HCT116 (cell line): ENCODE measurements around the gene HMCN1.

ENCODE experiments used
- EZH2 ChIP-seq: fragments of 200-600 bp; sonication (generic); IDR thresholded peaks from 2 replicates; pipeline ENCODE4 v1.6.1; 2017; ENCODE audit warnings: antibody characterized with exemption, mixed run types
- FOSL1 ChIP-seq: IDR thresholded peaks from 2 replicates; pipeline ENCODE4 v1.6.1; 2012; ENCODE audit warnings: low read depth
- MAX ChIP-seq: IDR thresholded peaks from 2 replicates; pipeline ENCODE4 v1.6.1; 2012
- POLR2A ChIP-seq: IDR thresholded peaks from 2 replicates; pipeline ENCODE4 v1.7.0; 2011; ENCODE audit warnings: borderline replicate concordance; ENCODE audit not compliant: insufficient read depth, insufficient read length; ENCODE audit errors: extremely low read depth
- POLR2AphosphoS5 ChIP-seq: IDR thresholded peaks from 2 replicates; pipeline ENCODE4 v1.6.1; 2011; ENCODE audit warnings: mild to moderate bottlenecking, low read depth, low read length, moderate library complexity
- RAD21 ChIP-seq: IDR thresholded peaks from 2 replicates; pipeline ENCODE4 v1.6.1; 2012; ENCODE audit warnings: low read depth, mild to moderate bottlenecking
- SIN3A ChIP-seq: IDR thresholded peaks from 2 replicates; pipeline ENCODE4 v1.6.1; 2012; ENCODE audit warnings: low read depth
- SP1 ChIP-seq: IDR thresholded peaks from 2 replicates; pipeline ENCODE4 v1.6.1; 2012; ENCODE audit warnings: low read depth
- SRF ChIP-seq: IDR thresholded peaks from 2 replicates; pipeline ENCODE4 v1.6.1; 2012; ENCODE audit warnings: low read depth
- TCF7L2 ChIP-seq: IDR thresholded peaks from 2 replicates; pipeline ENCODE4 v1.7.0; 2011; ENCODE audit warnings: borderline replicate concordance, inconsistent platforms; ENCODE audit not compliant: insufficient read depth, insufficient read length; ENCODE audit errors: extremely low read depth
- ZNF274 ChIP-seq: fragments of 200-500 bp; sonication (Bioruptor generic); IDR thresholded peaks from 2 replicates; pipeline ENCODE4 v1.6.1; 2014; ENCODE audit warnings: mild to moderate bottlenecking, low read depth, low read length, inconsistent platforms
- TF ChIP-seq, protein P1 (sequence below), 3 experiments: fragments of 200-600 bp in 1 of 3; sonication (generic) in 1 of 3; IDR thresholded peaks in 2 of 3; conservative IDR thresholded peaks in 1 of 3; 2 replicates each; pipeline ENCODE4 v1.5.1; 2012 to 2017; ENCODE audit warnings: low read depth in 2 of 3, low read length in 2 of 3, antibody characterized with exemption in 1 of 3, borderline replicate concordance in 1 of 3, control low read depth in 1 of 3, mild to moderate bottlenecking in 1 of 3, mixed read lengths in 1 of 3, mixed run types in 1 of 3, moderate library complexity in 1 of 3; ENCODE audit not compliant: insufficient read depth in 1 of 3
- TF ChIP-seq, protein P2 (sequence below): IDR thresholded peaks from 2 replicates; pipeline ENCODE4 v1.6.1; 2012; ENCODE audit warnings: low read depth
- TF ChIP-seq, protein P3 (sequence below): IDR thresholded peaks from 2 replicates; pipeline ENCODE4 v1.6.1; 2012

DNA sequence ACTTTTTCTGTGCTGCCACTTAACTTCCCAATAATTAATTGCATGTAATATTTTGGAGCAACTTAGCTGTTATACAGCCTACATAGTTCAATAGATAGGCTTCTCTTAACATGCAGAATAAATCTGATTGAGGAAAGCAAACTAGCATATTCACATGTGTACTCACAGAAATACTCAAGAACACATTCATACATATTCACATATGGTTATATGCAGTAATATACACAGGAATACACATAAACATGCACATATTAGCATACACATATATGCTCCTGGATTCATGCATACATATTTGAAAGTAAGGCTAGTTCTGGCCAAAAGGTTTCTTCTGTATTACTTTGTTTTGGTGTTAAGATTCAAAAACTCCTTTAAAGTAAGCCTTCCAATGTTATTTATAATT is 73.1 kb downstream of the HMCN1 start:
- TF ChIP-seq RAD21, result no peak
- TF ChIP-seq, protein P1, sequence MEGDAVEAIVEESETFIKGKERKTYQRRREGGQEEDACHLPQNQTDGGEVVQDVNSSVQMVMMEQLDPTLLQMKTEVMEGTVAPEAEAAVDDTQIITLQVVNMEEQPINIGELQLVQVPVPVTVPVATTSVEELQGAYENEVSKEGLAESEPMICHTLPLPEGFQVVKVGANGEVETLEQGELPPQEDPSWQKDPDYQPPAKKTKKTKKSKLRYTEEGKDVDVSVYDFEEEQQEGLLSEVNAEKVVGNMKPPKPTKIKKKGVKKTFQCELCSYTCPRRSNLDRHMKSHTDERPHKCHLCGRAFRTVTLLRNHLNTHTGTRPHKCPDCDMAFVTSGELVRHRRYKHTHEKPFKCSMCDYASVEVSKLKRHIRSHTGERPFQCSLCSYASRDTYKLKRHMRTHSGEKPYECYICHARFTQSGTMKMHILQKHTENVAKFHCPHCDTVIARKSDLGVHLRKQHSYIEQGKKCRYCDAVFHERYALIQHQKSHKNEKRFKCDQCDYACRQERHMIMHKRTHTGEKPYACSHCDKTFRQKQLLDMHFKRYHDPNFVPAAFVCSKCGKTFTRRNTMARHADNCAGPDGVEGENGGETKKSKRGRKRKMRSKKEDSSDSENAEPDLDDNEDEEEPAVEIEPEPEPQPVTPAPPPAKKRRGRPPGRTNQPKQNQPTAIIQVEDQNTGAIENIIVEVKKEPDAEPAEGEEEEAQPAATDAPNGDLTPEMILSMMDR (IDR thresholded peaks at IDR 0.05 in 2 of 3, conservative IDR thresholded peaks at IDR 0.05 in 1 of 3; ENCODE audit: borderline replicate concordance in 1 of 3, insufficient read depth in 1 of 3, low read depth in 2 of 3, low read length in 2 of 3), result no peak
- no peak for TF ChIP-seq POLR2AphosphoS5
- TF ChIP-seq, protein P2, sequence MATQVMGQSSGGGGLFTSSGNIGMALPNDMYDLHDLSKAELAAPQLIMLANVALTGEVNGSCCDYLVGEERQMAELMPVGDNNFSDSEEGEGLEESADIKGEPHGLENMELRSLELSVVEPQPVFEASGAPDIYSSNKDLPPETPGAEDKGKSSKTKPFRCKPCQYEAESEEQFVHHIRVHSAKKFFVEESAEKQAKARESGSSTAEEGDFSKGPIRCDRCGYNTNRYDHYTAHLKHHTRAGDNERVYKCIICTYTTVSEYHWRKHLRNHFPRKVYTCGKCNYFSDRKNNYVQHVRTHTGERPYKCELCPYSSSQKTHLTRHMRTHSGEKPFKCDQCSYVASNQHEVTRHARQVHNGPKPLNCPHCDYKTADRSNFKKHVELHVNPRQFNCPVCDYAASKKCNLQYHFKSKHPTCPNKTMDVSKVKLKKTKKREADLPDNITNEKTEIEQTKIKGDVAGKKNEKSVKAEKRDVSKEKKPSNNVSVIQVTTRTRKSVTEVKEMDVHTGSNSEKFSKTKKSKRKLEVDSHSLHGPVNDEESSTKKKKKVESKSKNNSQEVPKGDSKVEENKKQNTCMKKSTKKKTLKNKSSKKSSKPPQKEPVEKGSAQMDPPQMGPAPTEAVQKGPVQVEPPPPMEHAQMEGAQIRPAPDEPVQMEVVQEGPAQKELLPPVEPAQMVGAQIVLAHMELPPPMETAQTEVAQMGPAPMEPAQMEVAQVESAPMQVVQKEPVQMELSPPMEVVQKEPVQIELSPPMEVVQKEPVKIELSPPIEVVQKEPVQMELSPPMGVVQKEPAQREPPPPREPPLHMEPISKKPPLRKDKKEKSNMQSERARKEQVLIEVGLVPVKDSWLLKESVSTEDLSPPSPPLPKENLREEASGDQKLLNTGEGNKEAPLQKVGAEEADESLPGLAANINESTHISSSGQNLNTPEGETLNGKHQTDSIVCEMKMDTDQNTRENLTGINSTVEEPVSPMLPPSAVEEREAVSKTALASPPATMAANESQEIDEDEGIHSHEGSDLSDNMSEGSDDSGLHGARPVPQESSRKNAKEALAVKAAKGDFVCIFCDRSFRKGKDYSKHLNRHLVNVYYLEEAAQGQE, result no peak
- no peak for TF ChIP-seq ZNF274
- no peak for TF ChIP-seq MAX
- TF ChIP-seq POLR2A, result no peak
- TF ChIP-seq, protein P3, sequence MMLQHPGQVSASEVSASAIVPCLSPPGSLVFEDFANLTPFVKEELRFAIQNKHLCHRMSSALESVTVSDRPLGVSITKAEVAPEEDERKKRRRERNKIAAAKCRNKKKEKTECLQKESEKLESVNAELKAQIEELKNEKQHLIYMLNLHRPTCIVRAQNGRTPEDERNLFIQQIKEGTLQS, result no peak
- no peak for TF ChIP-seq SRF
- no peak for TF ChIP-seq FOSL1
- TF ChIP-seq SIN3A, result no peak
- no peak for TF ChIP-seq EZH2
- no peak for TF ChIP-seq SP1
- TF ChIP-seq TCF7L2, result no peak
